HG02943 (cell line): ENCODE measurements around the gene TRAM2.
A peak's percentile ranks its signal among the peaks of the same experiment; 100 is the strongest.

Source experiments
- ATAC-seq: cut with Tn5 transposase; IDR thresholded peaks from one replicate; pipeline ENCODE4 v1.9.1; 2021; ENCODE audit warnings: mild to moderate bottlenecking, low read depth, moderate library complexity; ENCODE audit not compliant: unreplicated experiment

The TRAM2 gene

GRCh38 chr6:52595000-52595795 lies 18.3 kb upstream of the TRAM2 start:
- peak; percentile 48 for ATAC-seq

- no peak for ATAC-seq
Measured at GRCh38 chr6:52594221-52594620, 17.4 kb upstream of the TRAM2 start.

- no peak for ATAC-seq
Measured at GRCh38 chr6:52591832-52592231, 15.0 kb upstream of the TRAM2 start.

- no peak for ATAC-seq
Measured at GRCh38 chr6:52590152-52590891, 13.5 kb upstream of the TRAM2 start.

GRCh38 chr6:52588710-52589091 lies 11.8 kb upstream of the TRAM2 start:
- no peak for ATAC-seq

- ATAC-seq = no peak
Measured at GRCh38 chr6:52588087-52588709, 11.3 kb upstream of the TRAM2 start.

GRCh38 chr6:52587001-52587400 lies 10.1 kb upstream of the TRAM2 start:
- no peak for ATAC-seq

GRCh38 chr6:52584203-52584602 lies 7.3 kb upstream of the TRAM2 start:
- ATAC-seq = no peak

- ATAC-seq = no peak
Measured at GRCh38 chr6:52582996-52583395, 6.1 kb upstream of the TRAM2 start.

GRCh38 chr6:52582446-52582845 lies 5.6 kb upstream of the TRAM2 start:
- ATAC-seq = no peak

GRCh38 chr6:52580905-52581304 lies 4.0 kb upstream of the TRAM2 start:
- ATAC-seq = no peak

GRCh38 chr6:52579006-52579660 lies 2.3 kb upstream of the TRAM2 start:
- ATAC-seq = no peak

GRCh38 chr6:52577778-52578463 lies 1.1 kb upstream of the TRAM2 start:
- ATAC-seq = no peak

GRCh38 chr6:52576392-52577021 lies 353 bp downstream of the TRAM2 start:
- ATAC-seq = peak; percentile 62

- ATAC-seq = no peak
Measured at GRCh38 chr6:52576054-52576391, 837 bp downstream of the TRAM2 start.

- ATAC-seq = no peak
Measured at GRCh38 chr6:52575502-52575892, 1.4 kb downstream of the TRAM2 start.

- ATAC-seq = peak; percentile 46
Measured at GRCh38 chr6:52574709-52575501, 2.0 kb downstream of the TRAM2 start.

- ATAC-seq = no peak
Measured at GRCh38 chr6:52573295-52573694, 3.6 kb downstream of the TRAM2 start.

- no peak for ATAC-seq
Measured at GRCh38 chr6:52572536-52572935, 4.3 kb downstream of the TRAM2 start.
